Measurements from ENCODE around the gene AHDC1. TPM values are rescaled to one million over a fixed set of nuclear protein-coding genes. Genes with fewer than 3 reads are reported as not detected.

AHDC1 gene
- total and polyA plus RNA-seq, 2 donors (not counting 3 experiments of a cell fraction or from before 2014, with no cell fraction given) = 7.0 to 32.1 TPM

DNA sequence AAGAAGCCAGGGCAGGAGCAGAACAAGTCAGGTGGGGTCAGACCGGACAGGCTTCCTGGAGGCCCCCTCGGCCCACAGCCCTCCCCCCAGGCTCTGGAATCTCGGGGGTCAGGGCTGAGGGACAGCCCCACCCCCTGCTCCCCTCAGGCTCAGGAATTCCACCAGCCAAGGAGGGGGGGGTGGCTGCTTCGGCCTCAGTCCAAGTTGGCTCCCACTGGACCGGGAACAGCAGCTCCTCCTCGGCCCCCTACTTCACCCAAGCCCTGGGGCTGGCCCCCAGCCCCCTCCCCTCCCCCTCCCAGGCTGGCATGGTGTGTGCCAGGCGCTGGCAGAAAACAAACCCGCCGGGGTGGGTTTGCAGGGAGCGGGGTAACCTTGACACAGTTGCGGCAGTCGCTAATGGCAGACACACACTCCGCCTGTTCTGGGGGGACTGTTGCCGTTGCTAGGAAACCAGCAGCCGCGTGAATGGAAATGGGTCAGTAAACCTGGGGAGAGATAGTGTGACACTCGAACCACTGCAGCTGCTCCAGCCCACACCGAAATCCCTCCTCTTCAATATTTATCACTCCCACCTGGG, 32.4 kb downstream of the AHDC1 start:
- FAIRE-seq (no peak), DNase-seq (ENCODE audit: low read depth, low spot score) (no peak)
- Histone ChIP-seq H3K27ac (ENCODE audit: insufficient read depth, low read depth, low read length) (no peak overlapping the region), H2AFZ (ENCODE audit: low read depth, low read length) (no peak overlapping the region), H3K9me3 (replicated peaks; ENCODE audit: control insufficient read depth, insufficient read depth, low read length) (no peaks in the 10 kb centered on the region), H3K9me1 (replicated peaks; ENCODE audit: control insufficient read depth, extremely low read depth, insufficient read depth, low read length) (no peaks in the 10 kb centered on the region), H3K4me1 (ENCODE audit: control insufficient read depth, extremely low read depth, insufficient read depth, low read length) (peaks cover 20% of the 10 kb centered on the region), H4K20me1 (replicated peaks; ENCODE audit: control insufficient read depth, extremely low read depth, insufficient read depth, low read length) (no peaks in the 10 kb centered on the region), H3K4me2 (ENCODE audit: insufficient read depth, low read length) (no peak overlapping the region), H3K79me2 (ENCODE audit: control insufficient read depth, insufficient read depth, low read length) (peaks cover 5% of the 10 kb centered on the region), H3K9ac (replicated peaks; ENCODE audit: extremely low read depth, insufficient read depth, low read length) (no peak overlapping the region), H3K27me3 (ENCODE audit: control insufficient read depth in 2 of 2, insufficient read depth in 2 of 2, low read length in 2 of 2) (no peaks in the 10 kb centered on the region), H3K36me3 (ENCODE audit: control insufficient read depth in 2 of 2, extremely low read depth in 1 of 2, insufficient read depth in 2 of 2, low read length in 2 of 2) (no peaks in the 10 kb centered on the region), H3K4me3 (replicated peaks in 1 of 3; ENCODE audit: insufficient read depth in 1 of 3, low read depth in 1 of 3, low read length in 3 of 3) (no peak overlapping the region)
- ChIA-PET CTCF (interaction anchor here (0.6 to 9.1 kb wide), 3 partner anchors 13 to 176 kb away, joined by 3 to 112 read pairs (median 5); no protein-coding TSS in a partner anchor), POLR2A (no interaction called here)
- no peak for TF ChIP-seq EZH2 (IDR thresholded peaks at IDR 0.05; ENCODE audit: borderline replicate concordance, low read depth, low read length, severe bottlenecking)
- no peak for TF ChIP-seq POLR2AphosphoS5 (IDR thresholded peaks at IDR 0.05; ENCODE audit: insufficient read depth, low read depth, low read length)
- TF ChIP-seq FOS (IDR thresholded peaks at IDR 0.05; ENCODE audit: borderline replicate concordance, insufficient read depth, low read length) = no peak
- no peak for TF ChIP-seq JUN (IDR thresholded peaks at IDR 0.05; ENCODE audit: borderline replicate concordance, insufficient read depth, insufficient read length, low read depth)
- no peak for TF ChIP-seq MYC (IDR thresholded peaks at IDR 0.05; ENCODE audit: low read depth, low read length)
- TF ChIP-seq GATA2 (IDR thresholded peaks at IDR 0.05; ENCODE audit: insufficient read depth, insufficient read length, low read depth, low read length) = no peak
- TF ChIP-seq MAX (IDR thresholded peaks at IDR 0.05; ENCODE audit: insufficient read depth, insufficient read length) = no peak
- TF ChIP-seq POLR2A (IDR thresholded peaks at IDR 0.05; ENCODE audit: low read depth, low read length) = no peak
- TF ChIP-seq CTCF (IDR thresholded peaks at IDR 0.05; ENCODE audit: extremely low read depth in 1 of 2, insufficient read depth in 1 of 2, low read depth in 1 of 2, low read length in 2 of 2) = no peak
- no TSS peak for BruUV-seq (replicated peaks)
- dilution Hi-C loops (cut with MboI; ENCODE audit: extremely low pct_ligation_motif_present, low sequenced_read_pairs) = no loop called here
- intact Hi-C loops (cut with micrococcal nuclease) = no loop called here
